Endothelial cell of umbilical vein (primary cell): Measurements from ENCODE around the gene TDRD3. TPM values are rescaled to one million over a fixed set of nuclear protein-coding genes. Genes with fewer than 3 reads are reported as not detected.

Experiments used
- BruUV-seq: library from RNA; stranded (reverse); fragments of 400-500 nt; replicated peaks from 2 replicates; lab custom pipeline; 2021; lab: Mats Ljungman, UMichigan
- CTCF ChIA-PET: fragments of 300-600, 350-600 bp; sonication (Branson Sonifier 250); formaldehyde crosslinking; loops from one replicate; lab custom pipeline; 2021; ENCODE audit warnings: antibody characterized with exemption, inconsistent platforms; lab: Charles Lee
- POLR2A ChIA-PET: fragments of 300-600, 350-600 bp; sonication (Branson Sonifier 250); formaldehyde crosslinking; loops from one replicate; lab custom pipeline; 2021; ENCODE audit warnings: antibody characterized with exemption, inconsistent platforms; lab: Charles Lee
- DNase-seq: peaks from one replicate; pipeline ENCODE4 v3.0.0-alpha.2; 2011; ENCODE audit warnings: low read depth, low spot score
- FAIRE-seq: peaks from 2 replicates; lab custom pipeline; 2011; peaks lifted over from hg19 to GRCh38; lab: Jason Lieb, UNC
- H2AFZ ChIP-seq: 2 replicates; pipeline ENCODE4 v1.6.0; 2012; ENCODE audit warnings: low read depth, low read length, control low read depth, inconsistent platforms
- H3K27ac ChIP-seq: 2 replicates; pipeline ENCODE4 v1.5.1; 2011; ENCODE audit warnings: low read depth, mild to moderate bottlenecking, control low read depth, low read length, moderate library complexity; ENCODE audit not compliant: insufficient read depth
- H3K27me3 ChIP-seq, 2 experiments: 2 replicates each; pipeline versions ENCODE4 v1.6.0 to v1.6.1; 2011; ENCODE audit warnings: low read length in 2 of 2, mixed read lengths in 1 of 2; ENCODE audit not compliant: control insufficient read depth in 2 of 2, insufficient read depth in 2 of 2
- H3K36me3 ChIP-seq, 2 experiments: 2 replicates in 1 of 2; 3 replicates in 1 of 2; pipeline ENCODE4 v1.5.1; 2011; ENCODE audit warnings: low read length in 2 of 2, mild to moderate bottlenecking in 1 of 2, moderate library complexity in 1 of 2; ENCODE audit not compliant: control insufficient read depth in 2 of 2, insufficient read depth in 2 of 2; ENCODE audit errors: extremely low read depth in 1 of 2
- H3K4me1 ChIP-seq: 3 replicates; pipeline ENCODE4 v1.5.1; 2011; ENCODE audit warnings: mild to moderate bottlenecking, low read length; ENCODE audit not compliant: control insufficient read depth, insufficient read depth; ENCODE audit errors: extremely low read depth
- H3K4me2 ChIP-seq: 2 replicates; pipeline ENCODE4 v1.6.1; 2011; ENCODE audit warnings: low read length, control low read depth, mixed read lengths; ENCODE audit not compliant: insufficient read depth
- H3K4me3 ChIP-seq, 3 experiments: fragments of 200-600 bp in 1 of 3; sonication (generic), shearing (Covaris generic) in 1 of 3; replicated peaks in 1 of 3; 2 replicates each; pipeline ENCODE4 v1.5.1; 2011 to 2016; ENCODE audit warnings: control low read depth in 3 of 3, low read length in 3 of 3, mild to moderate bottlenecking in 2 of 3, inconsistent platforms in 1 of 3, low read depth in 1 of 3, moderate library complexity in 1 of 3; ENCODE audit not compliant: insufficient read depth in 1 of 3
- H3K79me2 ChIP-seq: 2 replicates; pipeline ENCODE4 v1.6.0; 2012; ENCODE audit warnings: low read length, inconsistent platforms; ENCODE audit not compliant: control insufficient read depth, insufficient read depth
- H3K9ac ChIP-seq: replicated peaks from 2 replicates; pipeline ENCODE3; 2011; ENCODE audit warnings: low read length, control low read depth; ENCODE audit not compliant: insufficient read depth; ENCODE audit errors: extremely low read depth
- H3K9me1 ChIP-seq: replicated peaks from 3 replicates; pipeline ENCODE4 v1.6.0; 2011; ENCODE audit warnings: mild to moderate bottlenecking, low read length; ENCODE audit not compliant: control insufficient read depth, insufficient read depth; ENCODE audit errors: extremely low read depth
- H3K9me3 ChIP-seq: replicated peaks from 2 replicates; pipeline ENCODE4 v1.5.1; 2012; ENCODE audit warnings: low read length, inconsistent platforms; ENCODE audit not compliant: control insufficient read depth, insufficient read depth
- H4K20me1 ChIP-seq: replicated peaks from 2 replicates; pipeline ENCODE3; 2011; ENCODE audit warnings: mild to moderate bottlenecking, low read length; ENCODE audit not compliant: control insufficient read depth, insufficient read depth; ENCODE audit errors: extremely low read depth
- EZH2 ChIP-seq: IDR thresholded peaks from 2 replicates; pipeline ENCODE4 v1.6.1; 2012; ENCODE audit warnings: borderline replicate concordance, low read depth, mild to moderate bottlenecking, moderate library complexity, low read length, inconsistent platforms; ENCODE audit not compliant: severe bottlenecking
- FOS ChIP-seq: IDR thresholded peaks from 2 replicates; pipeline ENCODE4 v1.6.1; 2011; ENCODE audit warnings: mild to moderate bottlenecking, low read length, moderate library complexity, borderline replicate concordance; ENCODE audit not compliant: insufficient read depth
- GATA2 ChIP-seq: IDR thresholded peaks from 2 replicates; pipeline ENCODE4 v1.7.0; 2011; ENCODE audit warnings: low read depth, mild to moderate bottlenecking, moderate library complexity, mixed read lengths, low read length; ENCODE audit not compliant: insufficient read length, insufficient read depth
- JUN ChIP-seq: IDR thresholded peaks from 2 replicates; pipeline ENCODE4 v1.6.1; 2011; ENCODE audit warnings: borderline replicate concordance, low read depth; ENCODE audit not compliant: insufficient read length, insufficient read depth
- MYC ChIP-seq: IDR thresholded peaks from one replicate; pipeline ENCODE4 v1.6.1; 2011; ENCODE audit warnings: mild to moderate bottlenecking, low read depth, low read length
- POLR2A ChIP-seq: IDR thresholded peaks from 2 replicates; pipeline ENCODE4 v1.6.1; 2012; ENCODE audit warnings: low read depth, mild to moderate bottlenecking, control low read depth, low read length
- POLR2AphosphoS5 ChIP-seq: IDR thresholded peaks from 2 replicates; pipeline ENCODE4 v1.6.1; 2012; ENCODE audit warnings: low read depth, mild to moderate bottlenecking, control low read depth, low read length, moderate library complexity; ENCODE audit not compliant: insufficient read depth
- dilution Hi-C: fragments of 300-500 bp; cut with MboI; formaldehyde crosslinking; loops from one replicate; pipeline ENCODE4 v1.15.0; 2019; ENCODE audit warnings: low sequenced_read_pairs; ENCODE audit not compliant: extremely low pct_ligation_motif_present
- intact Hi-C: fragments of 100-400 bp; cut with micrococcal nuclease; formaldehyde crosslinking; loops from one replicate; pipeline ENCODE4 v1.10.0; 2022
- polyA plus RNA-seq, 4 experiments: library from polyadenylated mRNA; depleted of rRNA in 3 of 4; stranded (reverse) in 3 of 4; unstranded in 1 of 4; fragments of >200 nt; gene quantifications; 2 replicates each; pipeline versions ENCODE4 v1.2.1 to v1.2.3, GENCODE V29; 2011 to 2012; ENCODE audit warnings: missing spikeins in 1 of 4
- total RNA-seq: library from RNA; stranded (reverse); gene quantifications from 2 replicates; pipeline ENCODE4 v1.2.3, GENCODE V29; 2021
- TF ChIP-seq, protein P1 (sequence below), 2 donors: IDR thresholded peaks; 1 replicate in 1 of 2; 2 replicates in 1 of 2; pipeline ENCODE4 v1.5.1; 2011; ENCODE audit warnings: low read length in 2 of 2, mild to moderate bottlenecking in 2 of 2, moderate library complexity in 2 of 2, control low read depth in 1 of 2, inconsistent platforms in 1 of 2, low read depth in 1 of 2; ENCODE audit not compliant: insufficient read depth in 1 of 2; ENCODE audit errors: extremely low read depth in 1 of 2
- TF ChIP-seq, protein P2 (sequence below): IDR thresholded peaks from 2 replicates; pipeline ENCODE4 v1.6.1; 2011; ENCODE audit not compliant: insufficient read depth, insufficient read length

TDRD3 gene
- total and polyA plus RNA-seq, 2 donors (not counting 3 experiments of a cell fraction or from before 2014, with no cell fraction given), result 3.0 to 16.3 TPM

DNA sequence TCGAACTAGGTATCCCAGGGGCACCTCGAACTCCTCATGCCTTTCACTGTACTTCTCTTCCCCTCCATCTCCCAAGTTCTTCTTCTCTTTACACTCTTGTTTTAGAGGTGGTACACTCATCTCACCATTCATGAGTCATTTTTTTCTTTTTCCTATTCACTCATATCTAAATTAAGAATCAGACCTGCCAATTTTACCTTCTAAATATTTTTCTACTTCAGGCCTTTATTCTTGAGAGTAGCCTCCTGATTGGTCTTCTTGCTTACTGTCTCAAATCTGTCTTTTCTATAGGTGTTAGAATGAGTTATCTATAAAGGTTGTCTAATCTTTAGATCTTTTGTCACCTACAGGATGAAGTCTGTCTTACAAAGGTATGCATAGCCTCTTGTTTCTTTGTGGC, 20.7 kb downstream of the TDRD3 start:
- FAIRE-seq, result no peak
- ChIA-PET CTCF (interaction anchor here (1.2 kb wide), 2 partner anchors 12 to 14 kb away, joined by 3 to 5 read pairs; no protein-coding TSS in a partner anchor), POLR2A (no interaction called here)
- no peaks in the 10 kb centered on the region for H3K9me1 ChIP-seq
- H3K27me3 ChIP-seq, result no peaks in the 10 kb centered on the region
- H3K4me3 ChIP-seq, result no peak overlapping the region
- no peaks in the 10 kb centered on the region for H3K9me3 ChIP-seq
- TF ChIP-seq POLR2AphosphoS5 (no peak), JUN (no peak), MYC (no peak), EZH2 (no peak), GATA2 (no peak), FOS (no peak), POLR2A (no peak)
- TF ChIP-seq, protein P1, sequence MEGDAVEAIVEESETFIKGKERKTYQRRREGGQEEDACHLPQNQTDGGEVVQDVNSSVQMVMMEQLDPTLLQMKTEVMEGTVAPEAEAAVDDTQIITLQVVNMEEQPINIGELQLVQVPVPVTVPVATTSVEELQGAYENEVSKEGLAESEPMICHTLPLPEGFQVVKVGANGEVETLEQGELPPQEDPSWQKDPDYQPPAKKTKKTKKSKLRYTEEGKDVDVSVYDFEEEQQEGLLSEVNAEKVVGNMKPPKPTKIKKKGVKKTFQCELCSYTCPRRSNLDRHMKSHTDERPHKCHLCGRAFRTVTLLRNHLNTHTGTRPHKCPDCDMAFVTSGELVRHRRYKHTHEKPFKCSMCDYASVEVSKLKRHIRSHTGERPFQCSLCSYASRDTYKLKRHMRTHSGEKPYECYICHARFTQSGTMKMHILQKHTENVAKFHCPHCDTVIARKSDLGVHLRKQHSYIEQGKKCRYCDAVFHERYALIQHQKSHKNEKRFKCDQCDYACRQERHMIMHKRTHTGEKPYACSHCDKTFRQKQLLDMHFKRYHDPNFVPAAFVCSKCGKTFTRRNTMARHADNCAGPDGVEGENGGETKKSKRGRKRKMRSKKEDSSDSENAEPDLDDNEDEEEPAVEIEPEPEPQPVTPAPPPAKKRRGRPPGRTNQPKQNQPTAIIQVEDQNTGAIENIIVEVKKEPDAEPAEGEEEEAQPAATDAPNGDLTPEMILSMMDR (IDR thresholded peaks at IDR 0.05; ENCODE audit: extremely low read depth in 1 of 2, insufficient read depth in 1 of 2, low read depth in 1 of 2, low read length in 2 of 2), result no peak
- TF ChIP-seq, protein P2, sequence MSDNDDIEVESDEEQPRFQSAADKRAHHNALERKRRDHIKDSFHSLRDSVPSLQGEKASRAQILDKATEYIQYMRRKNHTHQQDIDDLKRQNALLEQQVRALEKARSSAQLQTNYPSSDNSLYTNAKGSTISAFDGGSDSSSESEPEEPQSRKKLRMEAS, result no peak
- intact Hi-C loops (no loop called here), dilution Hi-C loops (no loop called here)
- H3K27ac ChIP-seq, result no peak overlapping the region
- no peaks in the 10 kb centered on the region for H4K20me1 ChIP-seq
- no peak overlapping the region for H2AFZ ChIP-seq
- peaks cover 5% of the 10 kb centered on the region for H3K79me2 ChIP-seq
- no peak for DNase-seq
- no peak overlapping the region for H3K9ac ChIP-seq
- BruUV-seq, result no TSS peak
- no peaks in the 10 kb centered on the region for H3K36me3 ChIP-seq
- no peaks in the 10 kb centered on the region for H3K4me1 ChIP-seq
- H3K4me2 ChIP-seq, result no peak overlapping the region
